Measurements from ENCODE around the gene MAP3K12.

- TF ChIP-seq CTCF (IDR thresholded peaks at IDR 0.05) = no peak
- no peak for TF ChIP-seq POLR2A (IDR thresholded peaks at IDR 0.05)
These were observed 1.0 kb downstream of the MAP3K12 start for GRCh38 chr12:53498235-53498630.
